Endodermal cell (in vitro differentiated cells): Measurements from ENCODE around the gene BTNL3. TPM values are rescaled to one million over a fixed set of nuclear protein-coding genes. Genes with fewer than 3 reads are reported as not detected.

ENCODE experiments used
- DNase-seq: peaks from one replicate; pipeline ENCODE4 v3.0.0-alpha.2; 2017
- H3K27ac ChIP-seq: 2 replicates; pipeline ENCODE4 v1.5.1; 2013; ENCODE audit warnings: mild to moderate bottlenecking, low read depth, low read length, moderate library complexity
- H3K27me3 ChIP-seq: 2 replicates; pipeline ENCODE4 v1.6.1; 2013; ENCODE audit warnings: mild to moderate bottlenecking, low read length, moderate library complexity; ENCODE audit not compliant: insufficient read depth, control insufficient read depth, poor library complexity, severe bottlenecking
- H3K36me3 ChIP-seq: 2 replicates; pipeline ENCODE4 v1.7.0; 2013; ENCODE audit warnings: mild to moderate bottlenecking, low read length, moderate library complexity; ENCODE audit not compliant: control insufficient read depth, insufficient read depth
- H3K4me1 ChIP-seq: one replicate; pipeline ENCODE4 v1.7.0; 2013; ENCODE audit warnings: low read length; ENCODE audit not compliant: control insufficient read depth, insufficient read depth
- H3K4me3 ChIP-seq: 2 replicates; pipeline ENCODE4 v1.5.1; 2013; ENCODE audit warnings: mild to moderate bottlenecking, low read length, moderate library complexity
- H3K9ac ChIP-seq: 2 replicates; pipeline ENCODE4 v1.6.1; 2013; ENCODE audit warnings: mild to moderate bottlenecking, low read length, moderate library complexity; ENCODE audit not compliant: poor library complexity, severe bottlenecking; ENCODE audit errors: extremely low read depth
- H3K9me3 ChIP-seq: 2 replicates; pipeline ENCODE4 v1.6.1; 2013; ENCODE audit warnings: mild to moderate bottlenecking, low read length, moderate library complexity; ENCODE audit not compliant: control insufficient read depth
- H3K27ac Mint-ChIP-seq: 2 replicates; pipeline ENCODE4 v1.8.0; 2020; ENCODE audit warnings: mixed read lengths
- H3K27me3 Mint-ChIP-seq: 2 replicates; pipeline ENCODE4 v1.8.0; 2021; ENCODE audit warnings: mild to moderate bottlenecking, mixed read lengths; ENCODE audit not compliant: insufficient read depth
- H3K36me3 Mint-ChIP-seq: 2 replicates; pipeline ENCODE4 v1.8.0; 2020; ENCODE audit warnings: low read depth, mixed read lengths
- H3K4me1 Mint-ChIP-seq: 2 replicates; pipeline ENCODE4 v1.8.0; 2020; ENCODE audit warnings: mixed read lengths
- H3K4me3 Mint-ChIP-seq: 2 replicates; pipeline ENCODE4 v1.8.0; 2020; ENCODE audit warnings: mild to moderate bottlenecking, moderate library complexity, mixed read lengths
- H3K9me3 Mint-ChIP-seq: 2 replicates; pipeline ENCODE4 v1.8.0; 2020; ENCODE audit warnings: mild to moderate bottlenecking, mixed read lengths
- CTCF ChIP-seq: fragments of 200-600 bp; sonication (generic); conservative IDR thresholded peaks from 2 replicates; pipeline ENCODE4 v1.5.0; 2021; ENCODE audit warnings: antibody characterized with exemption, mild to moderate bottlenecking
- WGBS, 2 experiments: methylation state at CpG; one replicate each; pipeline versions ENCODE4 v1.1.5 to v1.1.7; 2013; ENCODE audit warnings: missing lambda C conversion rate in 2 of 2, mixed read lengths in 1 of 2; ENCODE audit not compliant: insufficient coverage in 1 of 2, insufficient read length in 1 of 2; 5-methylcytosine and 5-hydroxymethylcytosine counted together
- total RNA-seq, 2 donors: library from RNA; stranded (reverse); fragmentation: NEBNext Ultra II Directional in 1 of 2; extraction: Animal tissue kit (Norgen Biotek cat#: 25700) in 1 of 2; gene quantifications; 2 replicates in 1 of 2; 3 replicates in 1 of 2; pipeline ENCODE4 v1.2.1, GENCODE V29; 2021

The BTNL3 gene
- total RNA-seq, 2 donors from 2014 or later = not detected

GRCh38 chr5:181041043-181041442 lies 52.4 kb downstream of the BTNL3 start:
- no peaks in the 10 kb centered on the region for H3K27me3 ChIP-seq
- no peak overlapping the region for H3K27ac ChIP-seq
- no peak for TF ChIP-seq CTCF
- Mint-ChIP-seq H3K36me3 (no peaks in the 10 kb centered on the region), H3K4me1 (peaks cover 5% of the 10 kb centered on the region), H3K9me3 (no peaks in the 10 kb centered on the region), H3K4me3 (no peak overlapping the region), H3K27ac (no peak overlapping the region), H3K27me3 (peaks cover 36% of the 10 kb centered on the region)
- H3K9me3 ChIP-seq = no peaks in the 10 kb centered on the region
- no peak overlapping the region for H3K9ac ChIP-seq
- WGBS, 2 experiments = 47 to 73% methylated on average over 6 of the region's 6 CpGs
- no peaks in the 10 kb centered on the region for H3K4me1 ChIP-seq
- DNase-seq = no peak
- H3K36me3 ChIP-seq = no peaks in the 10 kb centered on the region
- H3K4me3 ChIP-seq = no peak overlapping the region

DNA sequence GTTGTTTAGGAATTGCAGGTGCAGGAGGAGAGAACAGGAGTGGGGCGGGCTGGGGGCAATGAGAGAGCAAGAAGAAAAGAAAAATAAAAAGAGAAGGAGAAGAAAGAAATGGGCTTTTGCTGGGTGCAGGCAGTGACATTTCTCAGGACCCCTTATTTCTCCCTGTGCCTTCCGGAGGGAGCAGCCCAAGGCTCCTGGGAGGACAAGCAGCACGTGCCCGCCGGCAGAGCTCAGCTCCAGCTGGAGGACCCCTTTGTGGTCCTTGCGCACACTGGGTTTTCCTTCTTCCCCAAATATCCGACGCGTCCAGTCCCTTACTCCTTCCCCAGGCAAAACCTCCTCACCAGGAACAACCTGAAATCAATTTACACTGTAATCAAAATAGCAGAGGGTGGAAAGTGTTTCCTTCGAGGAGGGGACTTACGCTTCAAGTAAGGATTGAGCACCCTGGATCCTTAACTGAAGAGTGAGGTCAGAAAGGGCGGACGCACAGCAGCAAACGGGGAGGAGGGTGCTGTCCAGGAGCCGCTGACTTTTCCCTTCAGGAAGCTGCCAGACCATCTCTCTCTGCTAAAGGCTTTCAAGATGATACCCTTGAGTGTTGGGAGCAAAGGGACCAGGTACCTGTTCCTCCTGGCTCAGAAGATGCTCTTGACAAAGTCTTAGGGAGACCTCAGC lies 53.5 kb downstream of the BTNL3 start:
- Mint-ChIP-seq H3K36me3 (no peaks in the 10 kb centered on the region), H3K4me1 (no peaks in the 10 kb centered on the region), H3K27me3 (peaks cover 33% of the 10 kb centered on the region), H3K4me3 (no peak overlapping the region), H3K9me3 (no peaks in the 10 kb centered on the region), H3K27ac (no peak overlapping the region)
- DNase-seq = no peak
- no peak overlapping the region for H3K4me3 ChIP-seq
- H3K36me3 ChIP-seq = no peaks in the 10 kb centered on the region
- H3K9ac ChIP-seq = no peak overlapping the region
- no peak for TF ChIP-seq CTCF
- WGBS, 2 experiments = 69 to 71% methylated on average over 11 to 15 of the region's 15 CpGs
- H3K27me3 ChIP-seq = no peaks in the 10 kb centered on the region
- no peak overlapping the region for H3K27ac ChIP-seq
- H3K9me3 ChIP-seq = peaks cover 9% of the 10 kb centered on the region
- H3K4me1 ChIP-seq = no peaks in the 10 kb centered on the region

GRCh38 chr5:181042722-181043121 lies 54.1 kb downstream of the BTNL3 start:
- no peaks in the 10 kb centered on the region for H3K4me1 ChIP-seq
- H3K4me1 Mint-ChIP-seq = no peaks in the 10 kb centered on the region
- no peaks in the 10 kb centered on the region for H3K9me3 Mint-ChIP-seq
- H3K9me3 ChIP-seq = peaks cover 11% of the 10 kb centered on the region
- no peak overlapping the region for H3K4me3 Mint-ChIP-seq
- no peak overlapping the region for H3K27ac ChIP-seq
- H3K36me3 ChIP-seq = no peaks in the 10 kb centered on the region
- WGBS, 2 experiments = 69% methylated on average over 10 of the region's 11 CpGs; no CpG with 5 or more reads in 1 of the 2 experiments
- H3K36me3 Mint-ChIP-seq = no peaks in the 10 kb centered on the region
- no peak overlapping the region for H3K4me3 ChIP-seq
- no peaks in the 10 kb centered on the region for H3K27me3 ChIP-seq
- peaks cover 33% of the 10 kb centered on the region for H3K27me3 Mint-ChIP-seq
- no peak overlapping the region for H3K9ac ChIP-seq
- no peak overlapping the region for H3K27ac Mint-ChIP-seq
- DNase-seq = no peak
- TF ChIP-seq CTCF = no peak
